ENCODE data around the gene NOLC1.

DNA sequence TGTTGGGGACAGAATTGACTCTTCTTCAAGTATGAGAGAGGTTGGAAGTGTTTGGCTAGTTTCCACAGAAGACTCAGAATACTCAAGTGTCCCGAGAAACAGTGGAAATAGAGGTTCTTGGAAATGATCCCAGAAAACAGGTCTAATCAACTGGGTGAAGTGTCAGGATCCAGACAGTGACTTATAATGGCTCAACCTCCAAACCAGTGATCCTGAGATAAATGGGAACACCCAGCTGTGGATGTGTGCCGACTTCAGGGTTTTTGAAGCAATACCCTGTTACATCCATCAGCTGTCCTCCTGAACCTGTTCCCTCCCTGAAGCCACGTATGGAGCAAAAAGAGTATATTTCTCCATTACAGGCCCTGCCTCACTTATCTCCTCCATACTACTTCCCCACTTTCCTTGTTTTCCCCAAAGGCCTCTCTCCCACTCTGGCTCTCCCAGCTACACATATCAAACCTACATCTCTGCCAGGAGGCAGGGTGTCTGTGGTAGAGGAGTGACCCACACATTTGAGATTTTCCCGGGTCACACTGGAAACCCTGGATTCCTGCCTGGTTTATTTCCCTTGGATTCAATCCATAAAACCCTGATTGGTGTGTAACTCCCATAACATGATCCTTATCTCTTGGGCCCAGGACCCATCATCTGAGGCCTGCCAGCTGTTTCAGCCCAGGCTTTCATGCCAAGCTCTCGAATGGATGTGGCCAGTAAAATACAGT lies 56.3 kb downstream of the NOLC1 start:
- no peak for TF ChIP-seq PAX5 (IDR thresholded peaks at IDR 0.05; ENCODE audit: insufficient read depth, low read length, severe bottlenecking)
- no peak for TF ChIP-seq POLR2AphosphoS5 (IDR thresholded peaks at IDR 0.05; ENCODE audit: low read depth, low read length)
- TF ChIP-seq POLR2A (IDR thresholded peaks at IDR 0.05; ENCODE audit: low read depth, low read length) = no peak
- TF ChIP-seq TAF1 (IDR thresholded peaks at IDR 0.05; ENCODE audit: low read depth, low read length) = no peak
- no peak for TF ChIP-seq POU2F2 (IDR thresholded peaks at IDR 0.05; ENCODE audit: low read depth, low read length)

Data from GM12891 (cell line).